ENCODE data around the gene KIAA1549. TPM values are rescaled to one million over a fixed set of nuclear protein-coding genes. Genes with fewer than 3 reads are reported as not detected.
"Not testable (repeated sequence)": the region's sequence is repeated elsewhere in the genome, so short reads cannot be mapped to it uniquely, and the experiment has no call there.

Gene KIAA1549
- total RNA-seq, 1 experiment from 2014 or later, result 2.2 TPM

DNA sequence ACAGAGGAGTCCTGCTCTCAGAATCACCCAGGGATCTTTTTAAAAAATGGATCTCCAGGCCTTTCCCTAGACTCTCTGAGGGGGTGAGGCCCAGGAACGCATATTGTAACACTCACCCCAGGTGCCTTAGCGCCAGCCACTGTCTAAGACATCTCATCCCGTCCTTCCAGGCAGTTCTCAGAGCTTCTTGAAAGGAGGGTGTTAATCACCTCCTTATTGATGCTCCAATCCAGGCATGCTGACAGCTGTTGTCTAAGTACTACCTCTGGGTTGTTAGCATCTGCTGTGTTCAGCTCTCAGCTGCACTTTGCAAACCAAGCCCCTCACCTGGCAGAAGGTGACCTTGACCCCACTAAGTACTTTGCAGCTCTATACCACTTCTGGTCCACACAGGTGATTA lies 36.0 kb downstream of the KIAA1549 start:
- no peak for DNase-seq (ENCODE audit: low spot score)

DNA sequence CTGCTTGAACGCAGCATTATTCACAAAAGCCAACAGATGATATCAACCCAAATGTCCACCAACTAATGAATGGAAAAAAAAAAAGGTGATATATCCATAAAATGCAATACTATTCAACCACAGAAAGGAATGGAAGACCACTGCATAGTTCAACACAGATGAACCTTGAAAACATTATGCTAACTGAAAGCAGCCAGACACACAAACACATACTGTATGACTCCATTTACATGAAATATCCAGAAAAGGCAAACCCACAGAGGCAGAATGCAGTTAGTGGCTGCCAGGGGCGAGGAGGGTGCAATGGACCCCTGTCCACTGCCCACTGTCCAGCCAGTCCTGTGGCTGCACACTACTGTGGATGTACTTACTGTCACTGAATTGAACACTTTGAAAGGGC lies 36.6 kb downstream of the KIAA1549 start:
- no peak for DNase-seq (ENCODE audit: low spot score)

DNA sequence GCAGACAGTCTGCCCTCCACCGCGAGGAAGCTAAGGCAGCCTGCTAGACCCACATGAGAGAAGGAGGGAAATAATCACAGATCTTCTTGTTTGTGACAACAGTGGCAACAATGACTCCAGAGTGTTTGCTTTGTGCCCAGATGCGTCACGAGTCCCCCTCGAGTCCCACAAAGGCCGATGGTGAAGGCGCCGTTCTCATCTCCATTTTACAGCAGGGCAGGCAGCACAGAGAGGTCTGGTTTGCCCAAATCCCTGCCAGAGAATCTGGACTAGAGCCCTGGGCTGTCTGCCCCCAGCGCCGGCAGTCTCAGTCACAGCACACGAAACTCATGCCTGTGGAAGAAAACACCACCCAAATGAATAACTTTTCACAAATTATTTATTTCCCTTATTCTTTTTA lies 38.1 kb downstream of the KIAA1549 start:
- no peak for DNase-seq (ENCODE audit: low spot score)

DNA sequence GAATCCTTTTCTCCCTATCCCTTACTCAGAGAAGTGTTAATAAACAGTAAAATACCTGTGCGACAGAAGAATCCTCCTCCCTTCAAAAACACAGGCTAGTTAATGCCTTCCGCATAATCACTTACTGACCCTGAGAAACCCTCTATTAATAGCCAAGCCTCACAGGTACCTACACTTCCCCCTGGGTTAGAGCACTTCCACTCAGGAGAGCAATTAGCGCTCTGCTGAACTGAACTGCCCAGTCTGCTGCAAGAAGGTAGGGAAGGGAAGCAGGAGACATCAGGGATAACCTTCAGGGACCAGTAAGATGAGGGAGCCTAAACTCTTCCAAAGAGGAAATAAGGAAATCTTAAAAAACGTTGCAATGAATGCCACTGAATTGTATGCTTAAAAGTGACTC lies 39.6 kb downstream of the KIAA1549 start:
- no peak for DNase-seq (ENCODE audit: low spot score)

DNA sequence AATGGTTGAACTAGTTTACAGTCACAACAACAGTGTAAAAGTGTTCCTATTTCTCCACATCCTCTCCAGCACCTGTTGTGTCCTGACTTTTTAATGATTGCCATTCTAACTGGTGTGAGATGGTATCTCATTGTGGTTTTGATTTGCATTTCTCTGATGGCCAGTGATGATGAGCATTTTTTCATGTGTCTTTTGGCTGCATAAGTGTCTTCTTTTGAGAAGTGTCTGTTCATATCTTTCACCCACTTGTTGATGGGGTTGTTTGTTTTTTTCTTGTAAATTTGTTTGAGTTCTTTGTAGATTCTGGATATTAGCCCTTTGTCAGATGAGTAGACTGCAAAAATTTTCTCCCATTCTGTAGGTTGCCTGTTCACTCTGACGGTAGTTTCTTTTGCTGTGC lies 40.6 kb downstream of the KIAA1549 start:
- DNase-seq (ENCODE audit: low spot score), result not testable (repeated sequence)

DNA sequence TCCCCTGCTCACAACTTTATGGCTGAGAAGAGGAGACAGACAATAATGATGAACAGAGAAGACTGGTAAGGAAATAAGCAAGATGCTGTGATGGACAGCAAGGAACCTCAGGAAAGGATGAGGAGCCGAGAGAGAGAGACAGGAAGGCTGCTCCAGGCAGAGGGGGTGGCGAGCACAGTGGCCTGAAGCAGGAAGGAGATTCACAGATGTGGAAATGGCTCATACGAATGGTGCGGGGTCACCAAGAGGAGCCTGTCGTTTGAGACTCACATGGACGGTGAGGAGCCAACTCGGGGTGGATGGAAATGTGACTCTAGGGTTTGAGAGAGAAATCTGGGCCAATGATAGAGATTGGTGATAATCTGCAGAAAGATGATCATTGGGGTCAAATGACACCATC lies 43.7 kb downstream of the KIAA1549 start:
- no peak for DNase-seq (ENCODE audit: low spot score)

DNA sequence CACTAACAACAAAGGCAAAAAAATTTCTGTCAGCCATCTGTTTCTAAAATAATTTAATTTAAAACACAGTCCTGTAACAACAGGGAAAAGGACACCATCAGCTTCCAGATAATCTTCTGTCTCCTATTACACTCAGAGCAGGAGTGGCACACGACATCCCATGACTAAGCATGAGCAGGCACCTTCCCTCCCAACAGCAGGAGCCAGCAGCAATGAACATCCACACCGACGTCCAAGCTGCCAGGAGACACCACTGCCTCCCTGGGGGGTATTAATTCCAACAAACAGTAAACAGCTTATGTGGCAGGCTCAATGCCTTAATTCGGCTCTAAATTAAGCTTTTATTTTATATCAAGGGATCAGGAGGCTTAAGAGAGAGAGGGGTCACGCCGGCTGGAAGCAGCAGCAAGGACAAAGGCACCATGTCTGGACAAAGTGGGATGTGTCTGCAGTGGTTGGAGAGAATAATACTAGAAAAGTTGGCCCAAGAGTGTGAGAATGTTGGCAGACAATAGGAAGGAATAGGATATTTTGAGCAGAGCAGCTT lies 45.7 kb downstream of the KIAA1549 start:
- peak; percentile 84 for DNase-seq (ENCODE audit: low spot score)

DNA sequence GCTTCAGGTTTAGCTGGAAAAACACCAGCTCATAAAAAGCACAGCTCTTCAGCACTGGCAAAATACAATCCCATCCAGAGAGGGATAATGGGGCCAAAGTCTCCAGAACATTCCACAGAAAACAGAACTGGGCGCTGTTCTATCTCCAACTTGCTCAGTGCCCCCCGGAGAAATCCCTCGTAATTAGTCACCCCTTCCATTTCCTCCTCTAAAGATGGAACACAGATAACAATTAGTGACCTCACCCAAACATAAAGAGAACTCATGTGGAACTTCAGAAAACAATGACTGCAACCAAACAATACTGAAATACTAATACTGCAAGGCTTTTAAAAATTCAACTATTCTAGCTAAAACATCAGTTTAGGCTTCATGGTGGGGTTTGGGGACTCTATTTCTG lies 46.3 kb downstream of the KIAA1549 start:
- peak; percentile 64 for DNase-seq (ENCODE audit: low spot score)

DNA sequence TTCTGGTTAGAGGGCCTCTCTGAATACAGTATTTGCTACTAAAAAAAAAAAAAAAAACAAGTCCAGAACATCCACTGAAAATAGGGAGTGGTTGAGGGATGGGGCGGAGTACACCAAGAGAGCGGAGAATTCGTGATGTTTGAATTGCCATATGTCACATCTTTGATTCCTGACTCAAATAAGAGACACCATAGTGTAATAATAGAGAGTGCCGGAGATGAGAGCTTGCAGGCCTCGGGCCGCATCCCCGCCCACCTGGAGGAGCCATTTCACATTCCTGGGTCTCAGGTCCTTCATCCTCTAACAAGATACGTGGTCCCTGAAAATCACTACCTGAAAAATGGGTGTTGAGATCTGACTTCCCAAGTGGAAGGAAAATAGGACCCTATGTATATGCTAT lies 46.8 kb downstream of the KIAA1549 start:
- DNase-seq (ENCODE audit: low spot score), result no peak

DNA sequence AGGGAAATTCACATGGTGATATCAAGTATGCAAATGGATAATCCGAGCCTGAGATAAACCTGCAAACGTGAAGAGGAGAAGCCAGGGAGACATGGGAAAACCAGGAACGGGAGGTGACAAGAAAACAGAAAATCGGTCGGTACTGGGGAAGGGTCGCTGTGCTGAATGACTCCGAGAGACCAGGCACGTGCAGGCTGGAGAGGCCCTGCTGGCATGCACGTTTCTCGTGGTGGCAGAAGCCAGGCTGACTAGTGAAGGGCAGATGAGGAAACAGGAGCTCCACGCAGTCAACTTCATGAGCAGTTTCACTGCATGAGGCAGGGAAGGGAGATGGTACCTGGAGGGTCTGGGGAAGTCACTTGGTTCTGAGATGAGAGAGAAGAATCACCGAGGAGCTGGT lies 48.3 kb downstream of the KIAA1549 start:
- DNase-seq (ENCODE audit: low spot score), result no peak

DNA sequence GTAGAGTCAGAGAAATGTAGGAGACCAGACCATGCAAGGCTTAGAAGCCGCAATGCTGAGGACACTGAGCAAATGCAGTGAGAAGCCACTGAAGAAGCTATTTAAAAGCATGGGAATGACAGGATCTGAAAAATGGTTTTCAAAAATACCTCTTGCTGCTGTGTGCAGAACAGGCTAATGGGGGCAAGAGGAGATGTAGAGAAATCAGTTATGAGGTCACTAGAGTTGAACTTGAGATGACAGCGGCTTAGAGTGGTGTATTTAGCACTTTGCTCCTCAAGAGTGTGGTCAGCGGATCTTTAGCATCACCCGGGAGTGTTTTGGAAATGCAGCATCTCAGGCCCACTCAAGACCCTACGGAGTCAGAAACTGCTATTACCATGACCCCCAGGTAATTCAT lies 48.8 kb downstream of the KIAA1549 start:
- DNase-seq (ENCODE audit: low spot score), result no peak

DNA sequence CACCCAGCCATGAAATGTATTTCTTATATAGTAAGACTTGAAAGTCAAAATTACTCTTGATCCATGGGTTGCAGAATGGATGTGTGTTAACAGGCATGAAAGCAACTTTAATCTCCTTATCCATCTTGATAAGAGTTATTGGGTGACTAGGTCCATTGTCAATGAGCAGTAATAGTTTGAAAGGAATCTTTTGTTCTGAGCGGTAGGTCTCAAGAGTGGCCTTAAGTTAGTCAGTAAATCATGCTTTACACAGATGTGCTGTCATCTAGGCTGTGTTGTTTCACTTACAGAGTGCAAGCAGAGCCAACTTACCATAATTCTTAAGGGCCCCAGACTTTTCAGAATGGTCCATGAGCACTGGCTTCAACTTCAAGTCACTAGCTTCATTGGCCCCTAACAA lies 51.2 kb downstream of the KIAA1549 start:
- no peak for DNase-seq (ENCODE audit: low spot score)

DNA sequence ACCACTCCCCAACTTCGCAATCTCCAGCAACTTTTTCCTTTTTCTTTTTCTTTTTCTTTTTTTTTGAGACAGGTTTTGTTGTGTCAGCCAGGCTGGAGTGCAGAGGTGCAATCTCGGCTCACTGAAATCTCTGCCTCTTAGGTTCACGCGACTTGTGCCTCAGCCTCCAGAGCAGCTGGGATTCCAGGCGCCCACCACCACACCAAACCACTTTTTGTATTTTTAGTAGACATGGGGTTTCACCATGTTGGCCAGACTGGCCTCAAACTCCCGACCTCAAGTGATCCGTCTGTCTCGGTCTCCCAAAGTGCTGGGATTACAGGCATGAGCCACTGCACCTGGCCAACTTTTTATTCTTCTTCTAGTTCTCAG lies 55.0 kb downstream of the KIAA1549 start:
- no peak for DNase-seq (ENCODE audit: low spot score)

DNA sequence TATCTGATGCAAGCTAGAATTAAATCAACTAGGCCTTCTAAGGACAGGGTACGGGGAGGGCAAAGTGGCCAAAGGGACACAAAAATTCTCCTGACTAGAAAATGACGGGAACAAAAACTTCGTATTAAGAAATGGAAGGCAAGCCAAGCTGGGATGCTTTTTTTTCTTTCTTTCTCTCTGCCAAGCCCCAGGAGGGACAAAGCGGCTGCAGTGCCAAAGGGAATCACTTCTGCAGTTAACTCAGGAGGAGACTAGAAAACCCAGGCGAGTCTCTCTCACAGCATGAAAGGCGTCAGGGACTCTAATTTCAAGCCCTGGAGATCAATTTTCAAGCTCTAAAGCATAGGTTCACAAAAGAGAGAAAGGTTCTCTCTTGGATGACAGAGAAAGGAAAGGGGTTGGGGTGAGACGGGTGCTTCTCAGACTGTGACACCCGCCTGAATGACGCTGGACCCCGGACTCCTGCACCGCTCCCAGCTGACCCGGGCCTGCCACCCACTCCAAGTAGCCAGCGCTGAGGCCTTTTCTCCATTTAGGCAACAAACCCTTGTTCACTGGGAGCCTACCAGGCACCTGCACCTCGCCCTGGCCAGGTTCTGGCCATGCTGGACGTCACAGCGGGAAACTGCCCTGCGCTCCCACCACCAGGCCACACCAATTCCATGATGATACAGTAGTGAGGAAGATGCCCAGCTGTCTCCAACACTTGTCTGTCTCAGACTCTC lies 56.5 kb downstream of the KIAA1549 start:
- no peak for DNase-seq (ENCODE audit: low spot score)

DNA sequence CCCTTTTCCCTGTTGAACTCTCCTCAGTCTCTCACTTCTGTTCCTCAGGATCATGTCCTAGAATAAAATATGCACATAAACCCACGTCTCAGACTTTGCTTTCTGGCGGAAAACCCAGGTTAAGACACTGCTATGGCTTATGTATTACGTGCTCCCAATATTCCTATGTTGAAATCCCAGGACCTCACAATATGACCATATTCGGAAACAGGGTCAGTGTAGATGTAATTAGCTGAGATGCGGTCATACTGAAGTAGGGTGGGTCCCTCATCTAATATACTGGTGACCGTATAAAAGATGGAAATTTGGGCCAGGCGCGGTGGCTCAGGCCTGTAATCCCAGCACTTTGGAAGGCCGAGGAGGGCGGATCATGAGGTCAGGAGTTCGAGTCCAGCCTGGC lies 59.9 kb downstream of the KIAA1549 start:
- DNase-seq (ENCODE audit: low spot score), result no peak

DNA sequence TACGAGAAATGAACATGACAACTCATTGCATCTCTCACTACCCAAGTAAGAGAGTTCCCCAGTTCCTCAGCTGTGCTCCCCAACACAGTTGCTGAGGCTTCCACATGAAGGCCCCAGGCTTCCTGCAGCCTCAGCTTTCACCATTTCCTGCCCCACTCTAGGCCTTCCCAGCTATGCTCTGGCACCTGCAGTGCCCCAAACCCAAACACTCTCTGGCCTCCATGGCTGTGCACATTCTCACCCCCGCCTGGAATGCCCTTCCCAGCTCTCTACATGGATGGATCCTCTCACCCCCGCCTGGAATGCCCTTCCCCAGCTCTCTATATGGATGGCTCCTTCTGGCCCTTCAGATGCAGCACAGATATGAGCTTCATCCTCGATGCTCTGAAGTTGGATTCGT lies 61.3 kb downstream of the KIAA1549 start:
- no peak for DNase-seq (ENCODE audit: low spot score)

DNA sequence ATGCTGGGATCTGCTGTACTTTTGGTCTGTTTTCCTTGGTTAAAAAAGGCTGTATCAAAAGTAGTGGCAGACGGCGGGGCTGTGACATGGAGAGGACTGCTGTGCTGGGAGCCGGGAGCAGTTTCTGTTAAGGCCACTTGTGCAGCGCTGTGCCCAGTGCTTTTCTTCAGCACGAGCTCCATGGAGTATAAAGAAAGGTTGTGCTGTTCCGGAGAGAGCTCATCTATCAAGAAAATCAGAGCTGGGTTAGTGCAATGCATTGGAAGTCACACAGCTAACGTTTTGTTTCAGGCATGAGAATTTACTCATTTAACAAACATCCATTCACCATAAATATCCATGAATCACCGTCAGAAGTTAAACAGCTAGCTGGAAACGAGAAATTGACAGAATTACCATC lies 62.0 kb downstream of the KIAA1549 start:
- DNase-seq (ENCODE audit: low spot score), result no peak

DNA sequence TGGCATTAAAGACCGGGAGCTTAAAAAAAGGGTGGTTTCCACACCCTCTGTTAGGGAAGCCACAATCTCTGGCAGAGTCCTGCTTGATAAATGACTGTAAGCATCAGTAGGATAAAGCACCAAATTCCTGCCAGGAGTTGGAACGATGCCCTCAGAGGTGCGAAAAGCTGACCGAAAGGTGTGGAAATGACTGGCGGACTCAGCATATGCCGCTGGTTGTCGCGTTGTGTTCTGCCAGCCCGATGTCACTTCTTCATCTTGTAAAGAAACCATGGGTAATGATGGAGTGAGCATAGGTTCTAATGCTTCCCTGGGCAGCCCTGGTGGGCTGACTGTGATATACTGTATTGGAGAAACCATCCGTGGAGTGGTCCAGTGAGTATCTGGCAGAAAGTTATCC lies 62.4 kb downstream of the KIAA1549 start:
- DNase-seq (ENCODE audit: low spot score), result no peak

DNA sequence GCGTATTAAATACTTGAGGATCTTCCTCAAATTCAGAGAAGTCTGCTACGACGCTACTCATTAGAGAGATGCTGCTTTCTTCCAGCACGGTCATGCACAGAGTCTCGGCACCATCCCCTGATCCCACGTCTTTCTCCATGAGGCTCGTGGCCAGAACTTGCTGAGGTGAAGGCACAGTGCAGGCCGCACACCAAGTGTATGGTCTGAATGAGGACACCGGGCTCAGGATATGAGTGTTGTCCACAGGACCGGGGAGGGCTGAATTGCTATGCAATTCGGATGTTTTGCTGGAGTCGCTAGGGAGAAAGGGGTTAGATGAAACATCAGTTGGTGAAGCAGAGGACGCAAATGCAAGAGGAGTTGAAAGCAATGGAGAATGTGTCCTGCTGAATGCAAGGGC lies 63.0 kb downstream of the KIAA1549 start:
- DNase-seq (ENCODE audit: low spot score), result no peak

DNA sequence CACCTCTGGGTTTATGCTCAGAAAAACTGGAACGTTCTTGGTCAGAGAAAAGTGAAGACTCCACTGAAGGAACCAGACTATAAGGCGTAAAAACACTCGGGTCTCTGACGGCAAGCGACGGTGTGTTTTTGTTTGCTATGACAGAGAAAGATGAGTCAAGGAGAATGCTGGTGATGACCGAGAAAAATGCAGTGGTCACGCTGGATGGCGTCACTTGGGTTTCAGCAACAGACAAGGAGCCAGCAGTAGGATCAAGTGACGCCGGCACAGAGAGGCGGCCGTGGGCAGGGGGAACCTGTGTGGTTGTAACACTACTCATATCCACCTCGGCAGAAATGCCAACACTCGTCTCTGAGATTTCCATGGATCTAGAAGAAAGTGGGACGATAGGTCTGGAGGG lies 63.4 kb downstream of the KIAA1549 start:
- no peak for DNase-seq (ENCODE audit: low spot score)

DNA sequence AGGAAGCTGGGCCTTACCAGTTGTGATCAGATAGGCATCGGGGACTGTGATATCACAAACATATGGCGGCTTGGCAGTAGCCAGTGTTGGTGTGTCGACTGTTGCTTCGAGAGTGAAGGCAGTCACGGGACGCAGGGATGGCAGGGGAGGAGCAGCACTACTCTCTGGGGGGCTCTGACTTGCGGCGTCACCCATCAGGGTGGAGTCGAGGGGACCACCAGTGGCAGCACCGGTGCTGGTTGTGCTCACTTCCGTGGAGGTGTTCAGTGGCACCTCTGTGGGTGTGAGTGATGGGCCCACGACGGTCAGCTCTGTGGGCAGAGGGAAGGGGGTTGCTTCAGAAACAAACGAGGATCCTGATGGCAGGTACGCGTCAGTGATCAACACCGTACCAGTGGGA lies 64.5 kb downstream of the KIAA1549 start:
- no peak for DNase-seq (ENCODE audit: low spot score)

DNA sequence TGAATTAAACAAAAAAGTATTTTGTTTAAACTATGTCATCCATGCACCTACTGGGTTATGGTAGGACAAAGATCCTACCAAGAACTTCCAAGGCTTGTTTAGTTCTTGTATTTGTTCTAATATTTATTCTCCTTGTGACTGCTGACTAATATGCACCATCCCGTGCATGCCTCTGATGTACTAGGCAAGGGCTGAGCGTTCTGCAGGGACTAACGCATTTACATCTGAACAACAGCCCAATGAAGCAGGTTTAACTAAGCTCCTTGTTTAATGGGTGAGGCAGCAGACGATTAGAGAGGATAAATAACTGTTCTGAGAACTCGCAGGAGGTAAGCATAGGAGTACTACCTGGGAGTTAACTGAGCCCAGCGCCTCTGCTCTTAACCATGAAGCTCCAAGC lies 64.9 kb downstream of the KIAA1549 start:
- no peak for DNase-seq (ENCODE audit: low spot score)

DNA sequence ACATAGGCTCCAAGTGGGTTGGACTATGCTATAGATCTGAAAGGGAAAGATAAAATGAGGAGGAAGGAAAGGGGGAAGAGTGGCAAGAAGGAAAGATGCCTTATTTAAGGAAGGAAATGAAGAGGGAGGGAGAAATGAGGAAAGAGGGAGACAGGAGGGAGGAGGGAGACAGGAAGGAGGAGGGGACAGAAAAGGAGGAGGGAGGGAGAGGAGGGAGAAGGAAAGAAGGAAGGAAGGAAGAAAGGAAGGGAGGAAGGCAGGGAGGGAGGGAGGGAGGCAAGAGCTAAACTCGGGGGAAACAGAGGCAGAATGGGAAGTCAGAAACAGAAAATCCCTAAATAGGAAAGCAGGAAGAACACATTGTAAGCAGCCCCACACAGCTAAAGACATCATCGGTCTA lies 67.4 kb downstream of the KIAA1549 start:
- DNase-seq (ENCODE audit: low spot score), result no peak

DNA sequence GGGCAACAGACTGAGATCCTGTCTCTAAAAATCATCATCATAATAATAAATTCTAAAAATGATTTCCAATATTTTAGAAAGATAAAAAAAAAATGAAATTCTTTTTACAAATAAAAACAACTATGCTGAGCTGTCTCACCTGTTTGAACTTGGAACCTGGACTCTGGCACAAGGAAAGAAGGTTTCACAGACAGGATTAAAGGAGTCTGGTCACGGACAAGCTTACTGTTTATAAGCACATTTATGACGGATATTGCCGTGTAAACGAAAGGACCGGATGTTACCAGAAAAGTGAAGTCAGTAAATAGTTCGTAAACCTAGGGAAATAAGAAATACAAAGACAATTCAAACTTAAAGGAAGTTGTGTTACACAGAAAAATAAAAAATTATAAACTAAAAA lies 70.2 kb downstream of the KIAA1549 start:
- no peak for DNase-seq (ENCODE audit: low spot score)
